ENCODE results near the gene CYB561.

DNA sequence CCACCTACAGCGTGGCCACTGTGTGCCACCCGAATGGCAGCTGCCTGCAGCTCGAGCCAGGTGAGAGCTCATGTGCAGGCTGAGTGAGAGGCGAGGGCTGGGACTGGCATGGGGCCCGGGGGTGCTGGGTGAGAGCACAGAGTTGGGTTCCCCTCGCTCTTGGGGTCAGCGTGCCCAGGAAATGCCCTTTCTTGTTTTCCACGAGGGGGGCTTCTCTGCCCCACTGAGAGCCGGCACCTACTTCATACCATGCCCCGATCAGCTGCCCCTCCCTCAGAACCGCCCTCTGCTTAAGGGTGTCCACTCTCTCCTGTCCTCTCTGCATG is 40.9 kb upstream of the CYB561 start:
- TF ChIP-seq, protein P1, sequence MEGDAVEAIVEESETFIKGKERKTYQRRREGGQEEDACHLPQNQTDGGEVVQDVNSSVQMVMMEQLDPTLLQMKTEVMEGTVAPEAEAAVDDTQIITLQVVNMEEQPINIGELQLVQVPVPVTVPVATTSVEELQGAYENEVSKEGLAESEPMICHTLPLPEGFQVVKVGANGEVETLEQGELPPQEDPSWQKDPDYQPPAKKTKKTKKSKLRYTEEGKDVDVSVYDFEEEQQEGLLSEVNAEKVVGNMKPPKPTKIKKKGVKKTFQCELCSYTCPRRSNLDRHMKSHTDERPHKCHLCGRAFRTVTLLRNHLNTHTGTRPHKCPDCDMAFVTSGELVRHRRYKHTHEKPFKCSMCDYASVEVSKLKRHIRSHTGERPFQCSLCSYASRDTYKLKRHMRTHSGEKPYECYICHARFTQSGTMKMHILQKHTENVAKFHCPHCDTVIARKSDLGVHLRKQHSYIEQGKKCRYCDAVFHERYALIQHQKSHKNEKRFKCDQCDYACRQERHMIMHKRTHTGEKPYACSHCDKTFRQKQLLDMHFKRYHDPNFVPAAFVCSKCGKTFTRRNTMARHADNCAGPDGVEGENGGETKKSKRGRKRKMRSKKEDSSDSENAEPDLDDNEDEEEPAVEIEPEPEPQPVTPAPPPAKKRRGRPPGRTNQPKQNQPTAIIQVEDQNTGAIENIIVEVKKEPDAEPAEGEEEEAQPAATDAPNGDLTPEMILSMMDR (conservative IDR thresholded peaks at IDR 0.05; ENCODE audit: low read length): no peak
- TF ChIP-seq EZH2phosphoT487 (IDR thresholded peaks at IDR 0.05; ENCODE audit: borderline replicate concordance): no peak

Data from Loucy (cell line).